Thymus (tissue), 14 donors: ENCODE measurements around the gene BTN1A1. TPM values are rescaled to one million over a fixed set of nuclear protein-coding genes. Genes with fewer than 3 reads are reported as not detected.

Experiments used
- DNase-seq, 9 donors: peaks; one replicate each; pipeline ENCODE4 v3.0.0-alpha.2; 2013; ENCODE audit warnings: low spot score in 9 of 9, low read depth in 6 of 9, missing footprints in 1 of 9
- H3K27ac ChIP-seq, 2 donors: one replicate each; pipeline ENCODE4 v1.5.1; 2013; ENCODE audit warnings: control low read depth in 1 of 2, low read depth in 1 of 2, low read length in 1 of 2, mild to moderate bottlenecking in 1 of 2, moderate library complexity in 1 of 2
- H3K27me3 ChIP-seq, 2 donors: one replicate each; pipeline ENCODE4 v1.5.1; 2013; ENCODE audit warnings: low read length in 1 of 2; ENCODE audit not compliant: control insufficient read depth in 2 of 2, insufficient read depth in 1 of 2
- H3K36me3 ChIP-seq, 2 donors: one replicate each; pipeline ENCODE4 v1.5.1; 2013; ENCODE audit warnings: low read length in 1 of 2, mild to moderate bottlenecking in 1 of 2, moderate library complexity in 1 of 2; ENCODE audit not compliant: control insufficient read depth in 2 of 2, insufficient read depth in 2 of 2
- H3K4me1 ChIP-seq, 2 donors: one replicate each; pipeline ENCODE4 v1.5.1; 2013; ENCODE audit warnings: low read length in 2 of 2; ENCODE audit not compliant: control insufficient read depth in 2 of 2, insufficient read depth in 2 of 2
- H3K4me3 ChIP-seq, 2 donors: one replicate each; pipeline ENCODE4 v1.5.1; 2013; ENCODE audit warnings: low read length in 2 of 2, control low read depth in 1 of 2, mild to moderate bottlenecking in 1 of 2
- H3K9me3 ChIP-seq, 2 donors: one replicate each; pipeline ENCODE4 v1.5.1; 2013; ENCODE audit warnings: low read length in 1 of 2, mild to moderate bottlenecking in 1 of 2; ENCODE audit not compliant: control insufficient read depth in 2 of 2, insufficient read depth in 1 of 2
- WGBS: extraction: QIAGEN DNeasy Blood & Tissue Kit; methylation state at CpG from one replicate; pipeline ENCODE4 v1.1.7; 2013; 5-methylcytosine and 5-hydroxymethylcytosine counted together
- long read RNA-seq, 10 donors: transcript quantifications; one replicate each; lab custom pipeline, GENCODE V29; 2026
- polyA plus RNA-seq: library from polyadenylated mRNA; stranded (reverse); fragments of 200-250 nt; gene quantifications from one replicate; pipeline ENCODE4 v1.2.3, GENCODE V29; 2013
- total RNA-seq: library from RNA; stranded (reverse); fragments of 120-200 nt; gene quantifications from one replicate; pipeline ENCODE4 v1.2.4, GENCODE V29; 2013
- donor health status: healthy.

BTN1A1 gene, protein sequence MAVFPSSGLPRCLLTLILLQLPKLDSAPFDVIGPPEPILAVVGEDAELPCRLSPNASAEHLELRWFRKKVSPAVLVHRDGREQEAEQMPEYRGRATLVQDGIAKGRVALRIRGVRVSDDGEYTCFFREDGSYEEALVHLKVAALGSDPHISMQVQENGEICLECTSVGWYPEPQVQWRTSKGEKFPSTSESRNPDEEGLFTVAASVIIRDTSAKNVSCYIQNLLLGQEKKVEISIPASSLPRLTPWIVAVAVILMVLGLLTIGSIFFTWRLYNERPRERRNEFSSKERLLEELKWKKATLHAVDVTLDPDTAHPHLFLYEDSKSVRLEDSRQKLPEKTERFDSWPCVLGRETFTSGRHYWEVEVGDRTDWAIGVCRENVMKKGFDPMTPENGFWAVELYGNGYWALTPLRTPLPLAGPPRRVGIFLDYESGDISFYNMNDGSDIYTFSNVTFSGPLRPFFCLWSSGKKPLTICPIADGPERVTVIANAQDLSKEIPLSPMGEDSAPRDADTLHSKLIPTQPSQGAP
- total RNA-seq (0.14 TPM), polyA plus RNA-seq (0.16 TPM)
- long read RNA-seq, donor 1 = 0 reads
- long read RNA-seq, donor 2 = 0 reads
- long read RNA-seq, donor 3 = 0 reads
- long read RNA-seq, donor 4 = 0 reads
- long read RNA-seq, donor 5 = 0 reads
- long read RNA-seq, donor 6 = 0 reads
- long read RNA-seq, donor 7 = 0 reads
- long read RNA-seq, donor 8 = 0 reads
- long read RNA-seq, donor 9 = 0 reads
- long read RNA-seq, donor 10 = 0 reads

- H3K4me3 ChIP-seq = no peak within 1 kb of the TSS
- H3K27ac ChIP-seq = no peak within 1 kb of the TSS
- no peaks in the 10 kb centered on the region for H3K36me3 ChIP-seq
- H3K4me1 ChIP-seq = peaks cover 5 to 13% of the 10 kb centered on the region in 2 donors
- WGBS = 48% methylated on average over 2 of the region's 2 CpGs
- DNase-seq = no peak
- peaks cover 10 to 32% of the 10 kb centered on the region in 2 donors for H3K27me3 ChIP-seq
- no peaks in the 10 kb centered on the region for H3K9me3 ChIP-seq
Observed at GRCh38 chr6:26500102-26500501, at the start of gene BTN1A1. Gene BTN1A1 (plus strand): TSS chr6:26500303. CDS start chr6:26501287, 984 bp downstream.

- peaks cover 5 to 8% of the 10 kb centered on the region in 2 donors for H3K4me1 ChIP-seq
- 92% methylated on average over 1 of the region's 1 CpG for WGBS
Observed at GRCh38 chr6:26452631-26453235, 47.4 kb upstream of the BTN1A1 start.

DNA sequence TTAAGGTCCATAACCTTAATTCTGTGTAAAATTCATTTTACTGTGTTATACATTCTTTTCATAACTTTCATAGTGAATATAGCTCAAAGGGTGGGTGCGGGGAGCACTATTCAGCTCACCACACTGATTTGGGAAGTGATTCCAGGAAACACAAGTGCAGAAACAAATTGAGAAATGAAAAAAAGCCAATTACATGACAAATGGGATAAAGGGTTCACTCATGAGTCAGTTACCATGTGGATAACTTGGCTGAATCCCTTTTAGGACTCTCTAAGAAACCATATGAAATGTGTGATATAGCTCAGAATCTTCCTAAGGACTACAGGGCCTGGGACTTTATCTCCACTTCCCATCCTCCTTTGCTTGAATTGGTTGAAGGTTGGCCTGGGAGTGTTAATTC lies 45.5 kb upstream of the BTN1A1 start:
- Histone ChIP-seq H3K27me3 (no peaks in the 10 kb centered on the region), H3K9me3 (no peaks in the 10 kb centered on the region), H3K4me1 (peaks cover 10 to 16% of the 10 kb centered on the region in 2 donors), H3K4me3 (no peak overlapping the region), H3K27ac (no peak overlapping the region), H3K36me3 (peaks cover 2 to 24% of the 10 kb centered on the region in 2 donors)
- 98% methylated on average over 1 of the region's 1 CpG for WGBS
- no peak for DNase-seq

More at GRCh38 chr6:26452631-26453235, 47.4 kb upstream of the BTN1A1 start:
- Histone ChIP-seq H3K27ac (no peak overlapping the region), H3K4me3 (no peak overlapping the region), H3K27me3 (no peaks in the 10 kb centered on the region), H3K9me3 (no peaks in the 10 kb centered on the region), H3K36me3 (peaks cover 3 to 34% of the 10 kb centered on the region in 2 donors)
- DNase-seq = no peak

DNA sequence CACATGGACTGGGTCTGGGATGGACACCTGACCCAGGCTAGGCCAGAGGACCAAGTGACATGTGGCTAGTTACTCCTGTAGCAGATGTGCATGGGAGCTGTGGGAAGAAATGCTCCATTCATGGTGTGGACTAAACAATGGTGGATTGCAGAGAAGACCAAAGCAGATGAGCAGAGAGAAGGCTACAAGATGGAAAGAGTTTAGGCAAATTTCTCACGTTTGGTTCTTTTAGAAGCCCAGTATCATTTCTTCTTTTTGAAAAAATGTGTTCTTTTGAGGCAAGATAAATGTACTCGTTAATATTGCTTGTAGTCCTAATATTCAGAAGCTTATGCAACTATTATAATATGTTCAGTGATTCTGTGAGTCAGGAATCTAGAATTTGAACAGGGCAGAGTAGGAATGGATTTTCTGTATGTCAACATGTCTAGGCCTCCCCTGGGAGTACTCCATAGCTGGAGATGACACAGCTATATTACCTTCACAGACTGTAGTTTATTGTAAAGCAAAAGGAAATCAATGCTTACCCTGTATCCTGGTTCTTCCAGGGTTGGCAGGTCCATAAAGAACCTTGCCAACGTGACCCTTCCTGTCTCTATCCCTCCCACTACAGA lies 44.6 kb upstream of the BTN1A1 start:
- Histone ChIP-seq H3K4me1 (peaks cover 14 to 21% of the 10 kb centered on the region in 2 donors), H3K4me3 (no peak overlapping the region), H3K27me3 (no peaks in the 10 kb centered on the region), H3K36me3 (peaks cover 8 to 24% of the 10 kb centered on the region in 2 donors), H3K9me3 (no peaks in the 10 kb centered on the region), H3K27ac (no peak overlapping the region)
- no peak for DNase-seq
- WGBS = 96% methylated on average over 3 of the region's 3 CpGs

DNA sequence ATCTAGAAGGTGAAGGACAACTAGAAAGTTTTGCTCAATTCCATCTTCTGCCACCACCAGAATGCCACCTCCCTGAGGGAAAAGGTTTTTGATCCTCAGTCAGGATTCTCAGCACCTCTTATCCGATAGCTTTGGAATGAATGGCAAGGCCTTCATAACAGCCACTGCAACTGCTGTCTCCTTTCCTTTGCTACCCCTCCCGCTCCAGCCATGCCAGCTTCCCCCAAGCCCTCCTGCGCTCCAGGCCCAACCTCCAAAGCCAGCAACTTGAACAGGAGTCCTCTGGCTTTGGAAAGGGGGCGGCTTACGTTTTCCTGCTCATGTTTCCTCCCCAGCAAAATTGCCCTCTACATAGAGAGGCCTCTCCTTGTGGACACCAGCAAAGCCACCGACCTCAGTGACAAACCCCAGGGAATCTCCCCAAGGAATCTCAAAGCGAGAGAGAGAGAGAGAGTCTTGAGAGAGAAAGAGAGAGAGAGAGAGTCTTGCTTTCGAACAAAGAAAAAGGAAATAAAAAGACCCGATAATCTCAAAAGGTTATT lies 42.8 kb upstream of the BTN1A1 start:
- no peaks in the 10 kb centered on the region for H3K9me3 ChIP-seq
- peaks cover 19 to 27% of the 10 kb centered on the region in 2 donors for H3K4me1 ChIP-seq
- 35% methylated on average over 9 of the region's 9 CpGs for WGBS
- H3K27me3 ChIP-seq = no peaks in the 10 kb centered on the region
- H3K36me3 ChIP-seq = peaks cover 14 to 26% of the 10 kb centered on the region in 2 donors
- H3K27ac ChIP-seq = peak overlapping the region; percentile 78 to 85
- DNase-seq = no peak
- H3K4me3 ChIP-seq = peak overlapping the region; percentile 75 to 90

DNA sequence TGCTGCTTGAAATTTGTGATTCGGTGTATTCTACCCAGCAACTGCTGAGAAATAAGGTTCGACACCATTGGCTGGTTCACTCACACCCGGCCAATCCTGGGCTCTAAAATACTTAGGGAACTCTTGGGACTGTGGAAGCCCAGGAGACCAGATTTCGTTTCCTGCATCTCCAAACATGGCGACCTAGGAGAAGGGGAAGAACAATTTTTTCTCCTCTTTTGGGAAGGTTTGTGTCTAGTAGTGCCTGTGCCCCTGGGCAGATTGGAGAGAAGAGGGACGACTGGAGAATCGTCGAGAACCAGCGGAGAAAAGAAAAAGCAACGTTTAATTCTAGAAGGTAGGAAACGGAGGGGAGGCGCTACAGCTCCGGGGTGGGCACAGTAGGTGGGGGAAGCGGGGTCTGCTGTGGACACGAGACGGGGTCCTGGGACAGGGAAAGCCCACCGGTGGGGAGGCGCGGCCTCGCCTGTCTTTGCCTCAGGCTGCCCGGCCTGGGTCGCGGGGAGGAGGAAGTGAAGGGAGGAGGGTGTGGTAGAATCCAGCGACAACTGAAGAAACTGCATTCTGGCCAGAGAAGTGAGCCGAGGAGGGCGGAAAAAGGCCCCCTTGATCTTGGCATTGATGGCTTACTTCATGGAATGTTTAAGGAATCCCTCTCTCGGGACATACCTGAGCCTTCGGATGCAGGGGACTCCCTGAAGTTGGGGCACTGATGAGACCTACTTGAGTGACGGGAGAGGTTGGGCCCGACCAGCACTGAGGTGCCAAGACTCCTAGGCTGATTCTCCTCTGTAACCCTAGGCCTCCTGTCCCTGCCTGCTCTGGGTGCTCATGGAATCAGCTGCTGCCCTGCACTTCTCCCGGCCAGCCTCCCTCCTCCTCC lies 42.1 kb upstream of the BTN1A1 start, which contains the start of gene BTN2A1:
Gene BTN2A1, plus strand, starts transcription at position 150 of the 883 bp plus-strand sequence. Its CDS starts 682 bp downstream, at position 832.
- Histone ChIP-seq H3K4me3 (peak within 1 kb of the TSS; percentile 75 to 90), H3K9me3 (no peaks in the 10 kb centered on the region), H3K36me3 (peaks cover 21 to 31% of the 10 kb centered on the region in 2 donors), H3K4me1 (peaks cover 19 to 28% of the 10 kb centered on the region in 2 donors), H3K27me3 (no peaks in the 10 kb centered on the region), H3K27ac (peak within 1 kb of the TSS; percentile 78 to 85)
- WGBS = under 1% methylated on average over 31 of the region's 31 CpGs
- peak; percentile 69 to 93 (median 85) for DNase-seq

DNA sequence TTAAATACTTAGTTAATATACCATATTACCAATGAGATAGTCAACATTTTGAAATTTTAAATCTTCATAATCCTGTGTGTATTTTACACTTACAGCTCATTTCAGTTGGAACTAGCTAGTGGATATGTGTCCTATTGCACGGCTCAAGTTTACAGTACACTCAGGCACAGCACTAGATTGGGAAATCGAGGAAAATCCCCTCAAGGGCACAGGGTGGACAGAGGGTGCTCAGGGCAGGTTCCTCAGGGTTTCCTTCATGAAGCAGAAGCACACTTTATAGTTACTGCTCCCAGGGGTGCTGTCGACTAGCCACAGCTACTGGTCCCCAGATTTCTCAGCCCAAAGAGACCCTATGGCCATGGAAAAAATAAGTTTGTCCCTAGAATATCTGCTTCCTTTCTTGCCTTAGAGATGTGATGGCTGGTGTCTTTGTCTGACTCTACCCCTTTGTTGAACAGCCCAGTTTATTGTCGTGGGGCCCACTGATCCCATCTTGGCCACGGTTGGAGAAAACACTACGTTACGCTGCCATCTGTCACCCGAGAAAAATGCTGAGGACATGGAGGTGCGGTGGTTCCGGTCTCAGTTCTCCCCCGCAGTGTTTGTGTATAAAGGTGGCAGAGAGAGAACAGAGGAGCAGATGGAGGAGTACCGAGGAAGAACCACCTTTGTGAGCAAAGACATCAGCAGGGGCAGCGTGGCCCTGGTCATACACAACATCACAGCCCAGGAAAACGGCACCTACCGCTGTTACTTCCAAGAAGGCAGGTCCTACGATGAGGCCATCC lies 40.9 kb upstream of the BTN1A1 start:
- WGBS = 95% methylated on average over 16 of the region's 16 CpGs
- Histone ChIP-seq H3K36me3 (peaks cover 32 to 42% of the 10 kb centered on the region in 2 donors), H3K4me1 (peaks cover 19 to 28% of the 10 kb centered on the region in 2 donors), H3K4me3 (no peak overlapping the region), H3K27me3 (no peaks in the 10 kb centered on the region), H3K27ac (no peak overlapping the region), H3K9me3 (no peaks in the 10 kb centered on the region)
- no peak for DNase-seq
